Measurements from ENCODE around the gene CARMIL1. TPM values are rescaled to one million over a fixed set of nuclear protein-coding genes. Genes with fewer than 3 reads are reported as not detected.
"Not testable (repeated sequence)": the region's sequence is repeated elsewhere in the genome, so short reads cannot be mapped to it uniquely, and the experiment has no call there.

Gene CARMIL1
- total RNA-seq, 1 donor from 2014 or later: 10.3 TPM

- no peak for DNase-seq (ENCODE audit: low spot score)
These were observed 156.3 kb downstream of the CARMIL1 start for GRCh38 chr6:25435416-25435985.

GRCh38 chr6:25436760-25437159 lies 157.6 kb downstream of the CARMIL1 start:
- DNase-seq (ENCODE audit: low spot score): no peak

GRCh38 chr6:25439368-25439767 lies 160.2 kb downstream of the CARMIL1 start:
- no peak for DNase-seq (ENCODE audit: low spot score)

- no peak for DNase-seq (ENCODE audit: low spot score)
These were observed 162.6 kb downstream of the CARMIL1 start for GRCh38 chr6:25441663-25442270.

GRCh38 chr6:25442898-25443297 lies 163.7 kb downstream of the CARMIL1 start:
- DNase-seq (ENCODE audit: low spot score): no peak

- not testable (repeated sequence) for DNase-seq (ENCODE audit: low spot score)
These were observed 165.3 kb downstream of the CARMIL1 start for GRCh38 chr6:25444521-25444920.

GRCh38 chr6:25446830-25447569 lies 167.8 kb downstream of the CARMIL1 start:
- DNase-seq (ENCODE audit: low spot score): no peak

- no peak for DNase-seq (ENCODE audit: low spot score)
These were observed 168.4 kb downstream of the CARMIL1 start for GRCh38 chr6:25447570-25447929.

GRCh38 chr6:25448965-25449538 lies 169.9 kb downstream of the CARMIL1 start:
- no peak for DNase-seq (ENCODE audit: low spot score)

GRCh38 chr6:25449774-25450173 lies 170.6 kb downstream of the CARMIL1 start:
- DNase-seq (ENCODE audit: low spot score): no peak

- no peak for DNase-seq (ENCODE audit: low spot score)
These were observed 171.5 kb downstream of the CARMIL1 start for GRCh38 chr6:25450469-25451198.

- no peak for DNase-seq (ENCODE audit: low spot score)
These were observed 172.9 kb downstream of the CARMIL1 start for GRCh38 chr6:25452031-25452430.

- DNase-seq (ENCODE audit: low spot score): no peak
These were observed 174.1 kb downstream of the CARMIL1 start for GRCh38 chr6:25453288-25453687.

GRCh38 chr6:25454136-25454535 lies 175.0 kb downstream of the CARMIL1 start:
- DNase-seq (ENCODE audit: low spot score): no peak

- no peak for DNase-seq (ENCODE audit: low spot score)
These were observed 177.3 kb downstream of the CARMIL1 start for GRCh38 chr6:25456249-25457040.

GRCh38 chr6:25457516-25457915 lies 178.3 kb downstream of the CARMIL1 start:
- DNase-seq (ENCODE audit: low spot score): no peak

- DNase-seq (ENCODE audit: low spot score): no peak
These were observed 179.3 kb downstream of the CARMIL1 start for GRCh38 chr6:25458485-25458884.

- DNase-seq (ENCODE audit: low spot score): no peak
These were observed 183.2 kb downstream of the CARMIL1 start for GRCh38 chr6:25462235-25462897.

- no peak for DNase-seq (ENCODE audit: low spot score)
These were observed 184.3 kb downstream of the CARMIL1 start for GRCh38 chr6:25463441-25463840.

- DNase-seq (ENCODE audit: low spot score): no peak
These were observed 185.1 kb downstream of the CARMIL1 start for GRCh38 chr6:25464225-25464624.

Data from mesenteric fat pad (tissue), 1 donor.